Mesenchymal stem cell (in vitro differentiated cells and primary cell): Measurements from ENCODE around the gene EPB41.

Experiments used
- DNase-seq: peaks from one replicate; pipeline ENCODE4 v3.0.0-alpha.2; 2013
- H2AFZ ChIP-seq: one replicate; pipeline ENCODE4 v1.6.1; 2013; ENCODE audit warnings: low read depth, mild to moderate bottlenecking, control low read depth, inconsistent platforms, low read length, moderate library complexity
- H2AK5ac ChIP-seq: 2 replicates; pipeline ENCODE4 v1.6.1; 2013; ENCODE audit warnings: low read length, moderate library complexity, mild to moderate bottlenecking, inconsistent platforms; ENCODE audit not compliant: severe bottlenecking
- H2BK120ac ChIP-seq: one replicate; pipeline ENCODE4 v1.6.1; 2013; ENCODE audit warnings: low read depth, mild to moderate bottlenecking, inconsistent platforms, low read length, moderate library complexity
- H2BK12ac ChIP-seq, 2 experiments: one replicate each; pipeline ENCODE4 v1.6.1; 2013; ENCODE audit warnings: inconsistent platforms in 2 of 2, low read length in 2 of 2, mild to moderate bottlenecking in 2 of 2, moderate library complexity in 2 of 2, control low read depth in 1 of 2
- H2BK15ac ChIP-seq: one replicate; pipeline ENCODE4 v1.6.1; 2013; ENCODE audit warnings: mild to moderate bottlenecking, low read depth, inconsistent platforms; ENCODE audit not compliant: poor library complexity, severe bottlenecking
- H2BK5ac ChIP-seq: 2 replicates; pipeline ENCODE4 v1.6.1; 2013; ENCODE audit warnings: low read depth, mild to moderate bottlenecking, low read length, control low read depth, inconsistent platforms; ENCODE audit not compliant: poor library complexity, severe bottlenecking
- H3K14ac ChIP-seq, 2 experiments: one replicate each; pipeline ENCODE4 v1.6.1; 2013; ENCODE audit warnings: inconsistent platforms in 2 of 2, low read length in 2 of 2, control low read depth in 1 of 2, mild to moderate bottlenecking in 1 of 2, moderate library complexity in 1 of 2
- H3K18ac ChIP-seq, 2 experiments: one replicate each; pipeline ENCODE4 v1.6.1; 2013; ENCODE audit warnings: inconsistent platforms in 2 of 2, low read length in 2 of 2, control low read depth in 1 of 2, low read depth in 1 of 2, mild to moderate bottlenecking in 1 of 2
- H3K23ac ChIP-seq, 2 experiments: one replicate each; pipeline ENCODE4 v1.6.1; 2013; ENCODE audit warnings: inconsistent platforms in 2 of 2, low read length in 2 of 2, mild to moderate bottlenecking in 2 of 2, moderate library complexity in 2 of 2, control low read depth in 1 of 2
- H3K27ac ChIP-seq: 2 replicates; pipeline ENCODE4 v1.5.1; 2013; ENCODE audit warnings: mild to moderate bottlenecking, moderate library complexity, low read length, control low read depth, inconsistent platforms; ENCODE audit not compliant: poor library complexity, severe bottlenecking
- H3K27me3 ChIP-seq, 2 experiments: 2 replicates each; pipeline versions ENCODE4 v1.6.1 to v1.7.0; 2013; ENCODE audit warnings: low read length in 2 of 2, mild to moderate bottlenecking in 2 of 2, moderate library complexity in 2 of 2, control low read depth in 1 of 2, inconsistent platforms in 1 of 2; ENCODE audit not compliant: control insufficient read depth in 1 of 2, insufficient read depth in 1 of 2
- H3K36me3 ChIP-seq, 2 experiments: 2 replicates each; pipeline versions ENCODE4 v1.6.1 to v1.7.0; 2013; ENCODE audit warnings: low read length in 2 of 2, control low read depth in 1 of 2, inconsistent platforms in 1 of 2, low read depth in 1 of 2, mild to moderate bottlenecking in 1 of 2; ENCODE audit not compliant: insufficient read depth in 2 of 2, control insufficient read depth in 1 of 2
- H3K4ac ChIP-seq, 2 experiments: one replicate each; pipeline ENCODE4 v1.6.1; 2013; ENCODE audit warnings: inconsistent platforms in 2 of 2, low read length in 2 of 2, mild to moderate bottlenecking in 2 of 2, moderate library complexity in 2 of 2, control low read depth in 1 of 2, low read depth in 1 of 2
- H3K4me1 ChIP-seq: 2 replicates; pipeline ENCODE4 v1.6.1; 2013; ENCODE audit warnings: low read depth, low read length, control low read depth; ENCODE audit not compliant: control insufficient read depth, insufficient read depth
- H3K4me2 ChIP-seq: 2 replicates; pipeline ENCODE4 v1.6.1; 2013; ENCODE audit warnings: low read length, mild to moderate bottlenecking, inconsistent platforms; ENCODE audit not compliant: poor library complexity, severe bottlenecking
- H3K4me3 ChIP-seq, 2 experiments: 2 replicates each; pipeline versions ENCODE4 v1.5.1 to v1.7.0; 2013; ENCODE audit warnings: low read length in 2 of 2, mild to moderate bottlenecking in 2 of 2, control low read depth in 1 of 2, low read depth in 1 of 2; ENCODE audit not compliant: insufficient read depth in 1 of 2
- H3K79me1 ChIP-seq: replicated peaks from 2 replicates; pipeline ENCODE4 v1.6.1; 2013; ENCODE audit warnings: mild to moderate bottlenecking, control low read depth, low read length, inconsistent platforms; ENCODE audit not compliant: poor library complexity, severe bottlenecking
- H3K9ac ChIP-seq: 2 replicates; pipeline ENCODE4 v1.7.0; 2013; ENCODE audit warnings: mild to moderate bottlenecking, low read length, moderate library complexity
- H3K9me3 ChIP-seq: 2 replicates; pipeline ENCODE4 v1.7.0; 2013; ENCODE audit warnings: mild to moderate bottlenecking, low read length; ENCODE audit not compliant: control insufficient read depth
- H4K8ac ChIP-seq: one replicate; pipeline ENCODE4 v1.6.1; 2013; ENCODE audit warnings: inconsistent platforms, mild to moderate bottlenecking, low read length, moderate library complexity
- H4K91ac ChIP-seq: one replicate; pipeline ENCODE4 v1.6.1; 2013; ENCODE audit warnings: mild to moderate bottlenecking, low read length, inconsistent platforms
- WGBS: methylation state at CpG from one replicate; pipeline ENCODE4 v1.1.7; 2013; ENCODE audit warnings: mixed read lengths; 5-methylcytosine and 5-hydroxymethylcytosine counted together

EPB41 gene

DNA sequence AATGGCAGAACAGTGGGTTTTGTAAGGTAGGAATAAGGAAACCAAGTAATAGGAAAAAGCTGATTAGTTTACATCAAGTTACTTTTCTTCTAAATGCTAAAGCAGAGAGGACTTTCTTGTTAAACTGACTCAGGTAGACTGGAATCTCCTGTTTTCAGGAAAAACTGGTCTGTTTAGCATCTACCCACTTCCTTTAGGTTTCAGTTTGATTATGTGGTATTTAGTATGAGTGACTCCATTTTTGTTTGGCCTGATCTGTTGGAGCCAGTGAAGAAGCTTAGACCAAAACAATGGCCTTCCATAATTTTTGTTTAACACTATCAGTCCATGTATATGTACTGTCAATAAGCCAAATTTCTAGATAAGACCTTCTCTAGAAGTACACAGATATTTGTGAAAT, 88.4 kb downstream of the EPB41 start:
- no peak for DNase-seq
- Histone ChIP-seq H3K4me3 (no peak overlapping the region), H2AK5ac (no peak overlapping the region), H3K9ac (no peak overlapping the region), H3K14ac (no peak overlapping the region), H2BK15ac (no peak overlapping the region), H2BK120ac (no peak overlapping the region), H3K4me1 (no peaks in the 10 kb centered on the region), H2BK5ac (no peak overlapping the region), H3K23ac (no peak overlapping the region), H4K8ac (no peak overlapping the region), H3K4ac (no peak overlapping the region), H3K27ac (no peak overlapping the region), H2BK12ac (no peak overlapping the region), H4K91ac (no peak overlapping the region), H3K79me1 (no peaks in the 10 kb centered on the region), H3K36me3 (no peaks in the 10 kb centered on the region), H3K27me3 (no peaks in the 10 kb centered on the region), H3K18ac (no peak overlapping the region), H3K4me2 (no peak overlapping the region), H3K9me3 (no peaks in the 10 kb centered on the region), H2AFZ (no peak overlapping the region)

- no peak overlapping the region for H3K4me3 ChIP-seq
- 94% methylated on average over 1 of the region's 1 CpG for WGBS
Measured at GRCh38 chr1:29004288-29004687, 89.9 kb downstream of the EPB41 start.

GRCh38 chr1:29004798-29005197, 90.4 kb downstream of the EPB41 start:
- Histone ChIP-seq H3K23ac (no peak overlapping the region), H3K27me3 (no peaks in the 10 kb centered on the region), H3K4me2 (no peak overlapping the region), H3K27ac (no peak overlapping the region), H4K91ac (no peak overlapping the region), H2AK5ac (no peak overlapping the region), H3K4ac (no peak overlapping the region), H3K4me3 (no peak overlapping the region), H3K36me3 (no peaks in the 10 kb centered on the region), H2BK12ac (no peak overlapping the region), H2BK120ac (no peak overlapping the region), H3K4me1 (no peaks in the 10 kb centered on the region), H2AFZ (no peak overlapping the region), H3K79me1 (no peaks in the 10 kb centered on the region), H3K14ac (no peak overlapping the region), H2BK15ac (no peak overlapping the region), H3K18ac (no peak overlapping the region), H3K9ac (no peak overlapping the region), H4K8ac (no peak overlapping the region), H2BK5ac (no peak overlapping the region), H3K9me3 (no peaks in the 10 kb centered on the region)
- no peak for DNase-seq
- 91% methylated on average over 3 of the region's 3 CpGs for WGBS

More at GRCh38 chr1:29004288-29004687, 89.9 kb downstream of the EPB41 start:
- Histone ChIP-seq H3K27me3 (no peaks in the 10 kb centered on the region), H3K4me2 (no peak overlapping the region), H2BK120ac (no peak overlapping the region), H3K79me1 (no peaks in the 10 kb centered on the region), H3K14ac (no peak overlapping the region), H4K8ac (no peak overlapping the region), H3K27ac (no peak overlapping the region), H2AK5ac (no peak overlapping the region), H2BK5ac (no peak overlapping the region), H2BK15ac (no peak overlapping the region), H3K9ac (no peak overlapping the region), H3K4ac (no peak overlapping the region), H3K36me3 (no peaks in the 10 kb centered on the region), H2BK12ac (no peak overlapping the region), H3K18ac (no peak overlapping the region), H3K9me3 (no peaks in the 10 kb centered on the region), H3K4me1 (no peaks in the 10 kb centered on the region), H3K23ac (no peak overlapping the region), H4K91ac (no peak overlapping the region), H2AFZ (no peak overlapping the region)
- no peak for DNase-seq

GRCh38 chr1:29011775-29012174, 97.4 kb downstream of the EPB41 start:
- Histone ChIP-seq H3K4ac (no peak overlapping the region), H4K91ac (no peak overlapping the region), H3K9ac (no peak overlapping the region), H3K79me1 (no peaks in the 10 kb centered on the region), H3K14ac (no peak overlapping the region), H3K4me3 (no peak overlapping the region), H3K23ac (no peak overlapping the region), H2AK5ac (no peak overlapping the region), H3K18ac (no peak overlapping the region), H3K27me3 (no peaks in the 10 kb centered on the region), H2BK15ac (no peak overlapping the region), H4K8ac (no peak overlapping the region), H2BK5ac (no peak overlapping the region), H2BK12ac (no peak overlapping the region), H3K9me3 (no peaks in the 10 kb centered on the region), H3K27ac (no peak overlapping the region), H3K4me2 (no peak overlapping the region), H2BK120ac (no peak overlapping the region), H2AFZ (no peak overlapping the region), H3K4me1 (no peaks in the 10 kb centered on the region), H3K36me3 (no peaks in the 10 kb centered on the region)
- WGBS, result 90% methylated on average over 3 of the region's 3 CpGs
- DNase-seq, result no peak
